GM23338 (cell line): ENCODE measurements around the gene ZNF484.

Experiments used
- JUNB ChIP-seq: IDR thresholded peaks from one replicate; pipeline ENCODE4 v1.6.1; 2016; ENCODE audit warnings: antibody characterized with exemption; ENCODE audit not compliant: unreplicated experiment
- TF ChIP-seq, protein P1 (sequence below), 2 experiments: fragments of 200-600 bp in 1 of 2; sonication (generic) in 1 of 2; conservative IDR thresholded peaks; 2 replicates each; pipeline versions ENCODE4 v1.5.1 to v1.6.1; 2016 to 2017; ENCODE audit warnings: antibody characterized with exemption in 2 of 2, low read depth in 2 of 2, mild to moderate bottlenecking in 2 of 2, moderate library complexity in 1 of 2

DNA sequence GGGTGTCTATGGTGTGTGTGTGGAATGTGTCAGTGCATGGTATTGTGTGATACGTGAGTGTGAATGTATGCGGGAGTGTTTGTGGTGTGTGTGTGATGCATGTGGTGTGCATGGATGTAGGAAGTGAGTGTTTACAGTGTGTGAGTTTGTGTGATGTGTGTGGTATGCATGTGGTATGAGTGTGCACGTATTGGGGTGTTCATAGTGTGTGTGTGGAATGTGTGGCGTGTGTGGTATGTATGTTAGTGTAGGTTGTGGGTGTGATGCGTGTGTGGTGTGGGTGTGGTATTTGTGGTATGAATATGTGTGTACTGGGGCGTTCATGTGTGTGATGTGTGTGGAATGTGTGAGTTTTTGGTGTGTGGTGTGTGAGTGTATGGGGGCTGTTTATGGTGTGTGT, 73.1 kb downstream of the ZNF484 start:
- TF ChIP-seq JUNB = no peak
- TF ChIP-seq, protein P1, sequence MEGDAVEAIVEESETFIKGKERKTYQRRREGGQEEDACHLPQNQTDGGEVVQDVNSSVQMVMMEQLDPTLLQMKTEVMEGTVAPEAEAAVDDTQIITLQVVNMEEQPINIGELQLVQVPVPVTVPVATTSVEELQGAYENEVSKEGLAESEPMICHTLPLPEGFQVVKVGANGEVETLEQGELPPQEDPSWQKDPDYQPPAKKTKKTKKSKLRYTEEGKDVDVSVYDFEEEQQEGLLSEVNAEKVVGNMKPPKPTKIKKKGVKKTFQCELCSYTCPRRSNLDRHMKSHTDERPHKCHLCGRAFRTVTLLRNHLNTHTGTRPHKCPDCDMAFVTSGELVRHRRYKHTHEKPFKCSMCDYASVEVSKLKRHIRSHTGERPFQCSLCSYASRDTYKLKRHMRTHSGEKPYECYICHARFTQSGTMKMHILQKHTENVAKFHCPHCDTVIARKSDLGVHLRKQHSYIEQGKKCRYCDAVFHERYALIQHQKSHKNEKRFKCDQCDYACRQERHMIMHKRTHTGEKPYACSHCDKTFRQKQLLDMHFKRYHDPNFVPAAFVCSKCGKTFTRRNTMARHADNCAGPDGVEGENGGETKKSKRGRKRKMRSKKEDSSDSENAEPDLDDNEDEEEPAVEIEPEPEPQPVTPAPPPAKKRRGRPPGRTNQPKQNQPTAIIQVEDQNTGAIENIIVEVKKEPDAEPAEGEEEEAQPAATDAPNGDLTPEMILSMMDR (conservative IDR thresholded peaks at IDR 0.05; ENCODE audit: low read depth in 2 of 2) = no peak
